Hypothalamus (tissue), 51 donors: ENCODE data around the gene GSE1.
A peak's percentile ranks its signal among the peaks of the same experiment; 100 is the strongest.

ENCODE experiments used
- DNase-seq, 51 donors: peaks; one replicate each; lab custom pipeline; 2025; lab: John Stamatoyannopoulos, UW

GSE1 gene

GRCh38 chr16:85711982-85712587 is 99.0 kb downstream of the GSE1 start:
- no peak for DNase-seq

GRCh38 chr16:85712801-85713200 is 99.7 kb downstream of the GSE1 start:
- DNase-seq: no peak

- DNase-seq: peak in 1 of 51 donors; percentile 3
Measured at GRCh38 chr16:85715169-85716021, 102.3 kb downstream of the GSE1 start.

- DNase-seq: no peak
Measured at GRCh38 chr16:85716022-85716679, 103.0 kb downstream of the GSE1 start.

- DNase-seq: peak in 10 of 51 donors; percentile 7 to 57 (median 28)
Measured at GRCh38 chr16:85716680-85717038, 103.5 kb downstream of the GSE1 start.

GRCh38 chr16:85717393-85718152 is 104.5 kb downstream of the GSE1 start:
- DNase-seq: peak in 39 of 51 donors; percentile 5 to 72 (median 28)

- DNase-seq: no peak
Measured at GRCh38 chr16:85718153-85718477, 105.0 kb downstream of the GSE1 start.

GRCh38 chr16:85718682-85719081 is 105.6 kb downstream of the GSE1 start:
- no peak for DNase-seq

GRCh38 chr16:85719605-85720301 is 106.6 kb downstream of the GSE1 start:
- DNase-seq: no peak

- no peak for DNase-seq
Measured at GRCh38 chr16:85720302-85720637, 107.1 kb downstream of the GSE1 start.

GRCh38 chr16:85722128-85722893 is 109.2 kb downstream of the GSE1 start:
- peak in 9 of 51 donors; percentile 11 to 29 (median 20) for DNase-seq

- no peak for DNase-seq
Measured at GRCh38 chr16:85724126-85724879, 111.2 kb downstream of the GSE1 start.

- no peak for DNase-seq
Measured at GRCh38 chr16:85724936-85725335, 111.8 kb downstream of the GSE1 start.
